Measurements from ENCODE around the gene AGER. TPM values are rescaled to one million over a fixed set of nuclear protein-coding genes. Genes with fewer than 3 reads are reported as not detected.

AGER gene
- 10 to 100 TPM; 15.6 to 17.0 TPM for total RNA-seq

DNA sequence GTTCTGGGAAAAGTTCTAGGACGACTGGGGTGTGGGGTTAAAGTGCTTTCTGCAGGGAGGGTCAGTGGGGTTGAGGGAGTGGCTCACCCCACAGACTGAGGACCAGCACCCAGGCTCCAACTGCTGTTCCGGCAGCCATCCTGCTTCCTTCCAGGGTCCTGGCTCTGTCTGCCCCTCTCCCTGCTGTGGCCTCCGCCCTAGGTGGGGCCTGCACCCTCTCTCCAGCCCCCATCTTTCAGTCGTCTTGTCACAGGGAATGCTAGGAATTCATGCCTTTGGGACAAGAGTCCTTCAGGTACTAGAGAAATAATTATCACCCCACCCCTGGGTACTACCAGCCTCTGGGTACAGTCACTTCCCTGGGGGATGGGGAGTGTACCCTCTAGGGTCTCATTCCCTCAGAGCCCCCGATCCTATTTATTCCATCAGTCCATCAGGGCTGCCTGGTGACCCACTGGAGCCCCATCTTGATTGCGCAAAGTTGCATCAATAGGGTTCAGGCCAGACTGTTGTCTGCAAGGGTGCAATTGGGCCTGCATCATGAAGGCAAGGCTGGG, at the start of gene AGER:
Gene AGER (minus strand): TSS at position 170 of the 557 bp plus-strand sequence. CDS start 31 bp downstream, at position 139.
- Mint-ChIP-seq H3K9me3 (no peaks in the 10 kb centered on the region), H3K36me3 (ENCODE audit: low read depth) (peaks cover 35% of the 10 kb centered on the region), H3K27me3 (ENCODE audit: low read depth) (no peaks in the 10 kb centered on the region), H3K4me1 (ENCODE audit: low read depth) (peaks cover 69% of the 10 kb centered on the region), H3K27ac (peak within 1 kb of the TSS; percentile 39), H3K4me3 (no peak within 1 kb of the TSS)
- CTCF ChIA-PET = no interaction called here
- DNase-seq = no peak
- intact Hi-C loops (cut with micrococcal nuclease) = no loop called here

DNA sequence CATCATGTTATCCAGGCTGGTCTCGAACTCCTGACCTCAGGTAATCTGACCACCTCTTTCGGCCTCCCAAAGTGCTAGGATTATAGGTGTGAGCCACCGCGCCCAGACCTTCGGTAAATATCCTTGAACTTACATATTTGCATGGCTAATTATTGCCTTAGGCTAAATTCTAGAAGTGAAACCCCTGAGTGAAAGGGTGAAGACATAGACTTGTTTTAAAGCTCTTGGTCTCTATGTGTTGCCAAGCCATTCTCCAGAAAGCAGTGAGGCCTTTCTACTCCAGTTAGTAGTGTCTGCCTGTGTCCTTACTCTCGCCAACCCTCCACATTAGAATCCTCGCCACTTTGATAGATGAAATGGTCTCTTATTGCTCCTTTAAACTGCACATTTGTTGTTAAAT, 42.4 kb upstream of the AGER start:
- no peak for DNase-seq
- intact Hi-C loops (cut with micrococcal nuclease) = no loop called here
- H3K27me3 Mint-ChIP-seq (ENCODE audit: low read depth) = no peaks in the 10 kb centered on the region
- H3K27ac Mint-ChIP-seq = no peak overlapping the region
- no peaks in the 10 kb centered on the region for H3K9me3 Mint-ChIP-seq
- peaks cover 16% of the 10 kb centered on the region for H3K4me1 Mint-ChIP-seq (ENCODE audit: low read depth)
- H3K36me3 Mint-ChIP-seq (ENCODE audit: low read depth) = no peaks in the 10 kb centered on the region
- no peak overlapping the region for H3K4me3 Mint-ChIP-seq
- CTCF ChIA-PET = interaction anchor here (0.7 kb wide), 1 partner anchor 34 kb away, joined by 3 read pairs; the partner anchor contains the start of gene GPSM3

DNA sequence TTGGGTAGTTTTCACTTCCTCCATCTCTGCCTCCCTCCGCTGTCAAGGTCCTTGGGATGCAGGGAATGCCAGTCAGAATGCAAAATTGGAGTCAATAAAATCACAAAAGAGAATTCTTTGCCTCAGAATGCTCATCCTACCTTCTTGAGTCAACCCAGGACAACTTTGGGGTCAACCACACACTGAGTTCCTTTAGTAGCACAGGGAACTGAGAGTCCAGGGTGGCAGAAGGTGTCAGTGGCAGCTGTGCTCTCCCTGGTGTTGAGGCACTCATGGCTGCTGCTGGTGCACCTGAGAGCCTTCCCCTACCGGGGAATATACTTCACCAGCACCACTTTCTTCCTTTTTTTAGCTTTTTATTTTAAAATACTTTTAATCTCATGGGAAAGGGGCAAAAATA, 40.6 kb upstream of the AGER start:
- CTCF ChIA-PET = no interaction called here
- no peaks in the 10 kb centered on the region for H3K36me3 Mint-ChIP-seq (ENCODE audit: low read depth)
- peaks cover 16% of the 10 kb centered on the region for H3K4me1 Mint-ChIP-seq (ENCODE audit: low read depth)
- intact Hi-C loops (cut with micrococcal nuclease) = no loop called here
- H3K9me3 Mint-ChIP-seq = no peaks in the 10 kb centered on the region
- no peaks in the 10 kb centered on the region for H3K27me3 Mint-ChIP-seq (ENCODE audit: low read depth)
- DNase-seq = no peak
- no peak overlapping the region for H3K27ac Mint-ChIP-seq
- no peak overlapping the region for H3K4me3 Mint-ChIP-seq

DNA sequence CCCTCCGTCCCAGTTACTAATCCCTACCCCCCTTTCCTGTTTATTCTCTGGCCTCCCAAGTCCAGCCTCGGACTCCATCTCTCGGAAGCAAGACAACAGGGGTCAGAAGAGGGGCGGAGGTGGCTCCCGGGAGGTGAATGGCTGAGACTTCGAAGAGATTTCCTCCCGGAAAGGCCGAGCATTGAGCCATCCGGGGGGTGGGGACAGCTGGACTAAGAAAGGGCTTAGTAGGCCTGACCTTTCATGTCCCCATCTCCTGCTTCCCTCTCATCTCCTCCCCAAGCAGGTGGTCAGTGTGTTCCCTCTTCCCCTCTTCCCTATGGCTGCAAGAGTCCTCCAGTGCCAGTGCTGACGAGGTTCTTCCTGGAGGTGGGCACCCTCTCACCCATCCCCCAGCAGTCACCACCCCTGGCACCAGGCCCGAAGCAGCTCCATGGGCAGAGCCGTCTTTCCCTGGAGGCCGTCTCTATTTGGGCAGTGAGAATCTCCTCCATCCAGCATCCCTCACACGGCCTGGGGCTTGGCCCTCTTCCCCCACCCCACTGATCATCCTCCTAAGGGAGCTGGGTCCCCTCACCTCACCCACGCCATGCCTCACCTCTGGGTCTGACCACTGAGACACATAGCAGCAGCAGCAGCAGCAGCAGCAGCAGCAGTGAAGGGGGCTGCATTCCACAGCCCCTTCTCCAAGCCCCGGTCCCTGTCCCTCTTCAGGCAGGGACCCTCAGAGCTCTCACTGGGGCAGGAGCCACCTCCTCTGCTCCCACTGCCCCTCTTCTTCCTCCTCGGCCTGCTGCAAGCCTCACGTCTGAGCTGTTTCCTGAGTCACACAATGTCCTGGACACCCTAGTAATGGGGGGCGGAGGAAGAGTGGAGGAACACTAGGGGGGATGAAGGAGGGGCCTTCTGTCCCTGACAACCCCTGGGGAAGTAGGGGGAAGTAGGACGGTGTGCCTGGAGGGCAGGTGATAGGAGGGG, 39.5 kb upstream of the AGER start, which contains the start of gene NOTCH4:
Gene NOTCH4 (minus strand): TSS at position 810 of the 978 bp plus-strand sequence. CDS start 139 bp downstream, at position 671.
- no peaks in the 10 kb centered on the region for H3K9me3 Mint-ChIP-seq
- peaks cover 16% of the 10 kb centered on the region for H3K4me1 Mint-ChIP-seq (ENCODE audit: low read depth)
- H3K27ac Mint-ChIP-seq = no peak within 1 kb of the TSS
- intact Hi-C loops (cut with micrococcal nuclease) = no loop called here
- CTCF ChIA-PET = no interaction called here
- no peaks in the 10 kb centered on the region for H3K36me3 Mint-ChIP-seq (ENCODE audit: low read depth)
- DNase-seq = no peak
- no peak within 1 kb of the TSS for H3K4me3 Mint-ChIP-seq
- H3K27me3 Mint-ChIP-seq (ENCODE audit: low read depth) = no peaks in the 10 kb centered on the region

DNA sequence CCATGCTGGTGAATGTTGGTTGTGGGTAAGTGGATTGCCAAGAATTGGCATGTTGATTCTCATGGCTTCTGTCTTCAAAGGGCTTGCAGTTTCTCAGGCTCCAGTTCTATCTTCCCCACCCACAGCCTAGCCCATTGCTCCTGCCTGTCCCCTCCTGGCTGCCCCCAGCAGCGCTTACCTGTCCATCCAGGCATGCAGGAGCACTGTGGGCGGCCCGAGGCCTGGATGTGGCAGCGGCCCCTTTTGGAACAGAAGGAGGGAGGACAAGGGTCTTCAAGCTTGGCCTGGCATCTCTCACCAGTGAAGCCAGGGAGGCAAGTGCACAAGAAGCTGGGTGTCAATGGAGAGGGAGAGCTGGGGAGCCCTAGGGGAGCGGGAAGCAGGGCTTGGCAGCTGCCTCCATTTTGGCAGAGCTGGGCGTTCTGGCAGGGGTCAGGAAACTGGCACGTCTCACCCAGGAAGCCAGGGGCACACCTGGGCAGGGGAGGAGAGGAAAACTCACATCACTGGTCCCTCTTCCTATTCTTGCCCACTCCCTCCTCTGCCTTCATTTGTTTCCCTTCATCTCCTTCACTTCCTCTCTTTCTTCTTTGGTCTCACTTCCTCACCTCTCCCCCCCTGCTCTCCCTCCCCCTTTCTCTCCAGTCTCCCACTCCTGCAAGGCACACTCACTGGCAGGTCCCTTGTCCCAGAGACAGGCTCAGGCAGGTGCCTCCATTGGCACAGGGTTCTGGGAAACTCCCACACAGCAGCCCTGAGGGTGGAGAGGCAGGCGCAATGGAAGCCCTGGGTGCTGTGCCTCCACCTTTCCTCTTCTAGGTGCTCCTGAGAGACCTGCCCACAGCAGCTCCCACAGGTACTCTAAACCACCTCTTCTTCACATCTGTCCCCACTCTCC, 38.5 kb upstream of the AGER start:
- DNase-seq = no peak
- CTCF ChIA-PET = no interaction called here
- Mint-ChIP-seq H3K27me3 (ENCODE audit: low read depth) (no peaks in the 10 kb centered on the region), H3K4me3 (no peak overlapping the region), H3K27ac (no peak overlapping the region), H3K36me3 (ENCODE audit: low read depth) (no peaks in the 10 kb centered on the region), H3K4me1 (ENCODE audit: low read depth) (peaks cover 16% of the 10 kb centered on the region), H3K9me3 (no peaks in the 10 kb centered on the region)
- intact Hi-C loops (cut with micrococcal nuclease) = no loop called here

DNA sequence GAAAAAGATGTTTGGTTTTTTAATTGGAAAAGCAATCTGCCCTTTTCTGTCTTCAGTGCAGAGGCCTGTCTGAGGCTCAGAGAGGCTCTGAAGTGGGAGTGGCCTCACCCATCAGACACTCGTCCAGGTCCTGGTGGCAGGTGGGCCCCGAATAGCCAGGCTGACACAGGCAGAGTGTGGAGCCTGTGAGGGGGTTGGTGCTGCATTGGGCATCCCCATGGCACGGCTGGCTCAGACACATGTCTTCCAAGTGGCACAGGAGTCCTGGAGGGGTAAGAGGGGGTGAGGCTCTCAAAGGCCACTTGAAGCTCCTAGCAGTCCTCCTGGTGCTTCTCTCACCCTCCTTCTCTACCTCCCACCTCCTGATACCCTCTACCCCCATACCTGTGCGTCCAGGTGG, 36.0 kb upstream of the AGER start:
- CTCF ChIA-PET = no interaction called here
- Mint-ChIP-seq H3K27ac (no peak overlapping the region), H3K4me1 (ENCODE audit: low read depth) (peaks cover 16% of the 10 kb centered on the region), H3K9me3 (no peaks in the 10 kb centered on the region), H3K4me3 (no peak overlapping the region), H3K36me3 (ENCODE audit: low read depth) (no peaks in the 10 kb centered on the region), H3K27me3 (ENCODE audit: low read depth) (no peaks in the 10 kb centered on the region)
- no peak for DNase-seq
- intact Hi-C loops (cut with micrococcal nuclease) = no loop called here

DNA sequence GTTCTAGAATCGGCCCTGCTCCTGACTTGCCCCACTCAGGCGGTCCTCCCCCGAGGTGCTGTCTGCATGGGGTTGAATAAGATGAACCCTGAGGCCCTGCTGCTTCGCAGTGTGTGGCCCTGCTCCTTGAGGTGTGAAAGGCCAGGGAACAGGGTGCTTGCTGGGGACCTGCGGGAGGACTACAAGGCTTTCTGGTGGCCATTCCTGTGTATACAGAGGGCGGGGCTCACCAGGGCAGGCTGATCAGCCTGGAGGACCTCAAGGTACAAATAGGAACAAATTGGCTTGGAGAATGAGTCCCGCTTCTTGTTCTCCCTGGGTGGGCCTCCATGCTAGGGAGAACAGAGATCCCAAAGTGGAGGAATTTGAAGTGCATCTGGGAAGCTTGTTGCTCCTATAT, 34.1 kb upstream of the AGER start:
- intact Hi-C loops (cut with micrococcal nuclease) = no loop called here
- H3K27ac Mint-ChIP-seq = no peak overlapping the region
- no peaks in the 10 kb centered on the region for H3K27me3 Mint-ChIP-seq (ENCODE audit: low read depth)
- no peak for DNase-seq
- no peak overlapping the region for H3K4me3 Mint-ChIP-seq
- no peaks in the 10 kb centered on the region for H3K9me3 Mint-ChIP-seq
- CTCF ChIA-PET = interaction anchor here (1.0 to 1.2 kb wide), 2 partner anchors 102 to 483 kb away, joined by 3 to 4 read pairs; no protein-coding TSS in a partner anchor
- H3K4me1 Mint-ChIP-seq (ENCODE audit: low read depth) = peaks cover 10% of the 10 kb centered on the region
- no peaks in the 10 kb centered on the region for H3K36me3 Mint-ChIP-seq (ENCODE audit: low read depth)

DNA sequence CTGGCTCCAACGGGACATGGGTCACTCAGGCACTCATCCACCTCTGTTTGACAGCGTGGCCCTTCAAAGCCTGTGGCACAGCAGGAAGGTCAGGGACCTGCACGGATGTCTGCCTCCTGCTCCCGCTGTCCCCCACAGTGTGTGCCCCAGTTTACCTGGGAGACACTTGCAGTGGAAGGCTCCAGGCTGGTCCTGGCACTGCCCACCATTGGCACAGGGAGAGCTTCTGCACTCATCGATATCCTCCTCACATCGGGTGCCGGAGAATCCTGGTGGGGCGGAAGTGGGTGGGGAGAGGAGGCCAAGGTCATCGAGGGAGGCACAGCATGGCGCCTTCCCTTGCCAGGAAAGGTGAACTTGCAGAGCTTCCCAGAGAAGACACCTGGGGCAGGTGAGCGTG, 32.9 kb upstream of the AGER start:
- CTCF ChIA-PET = no interaction called here

DNA sequence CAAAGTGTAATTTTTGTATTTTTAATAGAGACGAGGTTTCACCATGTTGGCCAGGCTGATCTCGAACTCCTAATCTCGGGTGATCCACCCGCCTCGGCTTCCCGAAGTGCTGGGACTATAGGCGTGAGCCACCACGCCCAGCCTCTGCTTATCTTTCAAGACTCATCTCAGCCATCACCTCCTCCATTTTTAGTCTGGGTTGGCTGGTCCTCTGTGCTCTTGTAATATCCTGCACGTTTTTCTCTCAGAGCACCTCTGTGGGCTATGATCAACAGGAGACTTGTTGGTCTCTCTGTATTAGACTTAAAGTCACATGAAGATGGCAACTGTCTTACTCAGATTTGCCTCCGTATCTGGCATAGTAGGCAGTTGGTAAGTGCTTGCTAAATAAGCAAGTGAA, 32.2 kb upstream of the AGER start:
- CTCF ChIA-PET = no interaction called here

More for the DNA sequence above, 32.9 kb upstream of the AGER start:
- H3K9me3 Mint-ChIP-seq = no peaks in the 10 kb centered on the region
- no peak for DNase-seq
- H3K4me3 Mint-ChIP-seq = no peak overlapping the region
- H3K27me3 Mint-ChIP-seq (ENCODE audit: low read depth) = no peaks in the 10 kb centered on the region
- H3K27ac Mint-ChIP-seq = no peak overlapping the region
- intact Hi-C loops (cut with micrococcal nuclease) = no loop called here
- H3K4me1 Mint-ChIP-seq (ENCODE audit: low read depth) = no peaks in the 10 kb centered on the region
- no peaks in the 10 kb centered on the region for H3K36me3 Mint-ChIP-seq (ENCODE audit: low read depth)

DNA sequence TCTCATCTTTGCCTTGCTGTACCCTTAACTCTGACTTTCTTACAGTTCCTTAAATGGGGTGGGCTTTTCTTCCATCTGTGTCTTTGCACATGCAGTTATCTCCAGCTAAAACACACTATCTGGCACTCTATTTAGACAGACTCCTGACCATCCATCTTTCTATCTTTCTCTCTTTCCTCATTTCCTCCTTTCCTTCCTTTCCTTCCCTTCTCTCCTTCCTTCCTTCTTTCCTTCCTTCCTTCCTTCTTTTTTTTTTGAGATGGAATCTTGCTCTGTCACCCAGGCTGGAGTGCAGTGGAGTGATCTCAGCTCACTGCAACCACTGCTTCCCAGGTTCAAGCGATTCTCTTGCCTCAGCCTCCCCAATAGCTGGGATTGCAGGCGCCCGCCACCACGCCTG, 31.6 kb upstream of the AGER start:
- intact Hi-C loops (cut with micrococcal nuclease) = no loop called here
- no peaks in the 10 kb centered on the region for H3K9me3 Mint-ChIP-seq
- H3K4me1 Mint-ChIP-seq (ENCODE audit: low read depth) = no peaks in the 10 kb centered on the region
- H3K4me3 Mint-ChIP-seq = no peak overlapping the region
- H3K27ac Mint-ChIP-seq = no peak overlapping the region
- no peaks in the 10 kb centered on the region for H3K27me3 Mint-ChIP-seq (ENCODE audit: low read depth)
- H3K36me3 Mint-ChIP-seq (ENCODE audit: low read depth) = no peaks in the 10 kb centered on the region
- DNase-seq = no peak
- CTCF ChIA-PET = no interaction called here

More for the DNA sequence above, 32.2 kb upstream of the AGER start:
- Mint-ChIP-seq H3K36me3 (ENCODE audit: low read depth) (no peaks in the 10 kb centered on the region), H3K27ac (no peak overlapping the region), H3K27me3 (ENCODE audit: low read depth) (no peaks in the 10 kb centered on the region), H3K9me3 (no peaks in the 10 kb centered on the region), H3K4me1 (ENCODE audit: low read depth) (no peaks in the 10 kb centered on the region), H3K4me3 (no peak overlapping the region)
- intact Hi-C loops (cut with micrococcal nuclease) = no loop called here
- DNase-seq = no peak

DNA sequence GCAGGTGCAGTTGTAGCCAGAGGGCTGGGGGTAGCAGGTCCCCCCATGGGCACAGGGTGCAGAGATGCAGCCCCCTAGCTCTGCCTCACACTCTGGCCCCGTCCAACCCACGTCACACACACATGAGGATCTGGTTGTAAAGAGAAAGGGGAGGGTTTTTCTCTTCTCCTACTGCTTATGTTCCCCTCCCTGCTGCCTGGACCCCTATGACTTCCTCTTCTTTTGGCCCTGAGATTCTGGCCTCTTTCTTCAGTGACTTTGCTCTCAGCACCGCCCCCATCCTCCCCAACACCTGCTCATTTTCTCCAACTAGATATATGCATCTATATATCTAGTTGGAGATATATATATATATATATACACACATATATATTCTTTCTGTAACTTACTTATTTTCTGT, 30.1 kb upstream of the AGER start:
- H3K27me3 Mint-ChIP-seq (ENCODE audit: low read depth) = no peaks in the 10 kb centered on the region
- intact Hi-C loops (cut with micrococcal nuclease) = no loop called here
- H3K4me3 Mint-ChIP-seq = no peak overlapping the region
- CTCF ChIA-PET = no interaction called here
- H3K27ac Mint-ChIP-seq = no peak overlapping the region
- H3K9me3 Mint-ChIP-seq = no peaks in the 10 kb centered on the region
- no peaks in the 10 kb centered on the region for H3K36me3 Mint-ChIP-seq (ENCODE audit: low read depth)
- no peak for DNase-seq
- H3K4me1 Mint-ChIP-seq (ENCODE audit: low read depth) = no peaks in the 10 kb centered on the region

DNA sequence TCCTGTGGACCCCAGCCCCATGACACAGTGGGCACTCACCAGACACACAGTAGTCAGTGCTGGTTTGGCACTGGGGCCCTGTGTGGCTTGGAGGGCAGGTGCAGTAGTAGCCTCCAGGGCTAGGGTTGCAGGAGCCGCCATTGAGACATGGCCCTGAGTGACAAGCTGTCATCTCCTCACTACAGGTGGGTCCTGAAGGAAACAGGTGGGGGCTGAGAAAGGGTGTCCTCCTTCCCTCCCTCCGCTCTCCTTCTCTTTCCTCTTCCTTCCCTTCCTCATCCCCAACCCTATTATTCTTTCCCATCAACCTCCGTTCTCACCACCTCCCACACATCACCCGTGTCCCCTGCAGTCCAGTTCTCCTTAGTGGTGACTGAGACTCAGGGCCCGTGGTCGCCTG, 29.6 kb upstream of the AGER start:
- Mint-ChIP-seq H3K27ac (no peak overlapping the region), H3K27me3 (ENCODE audit: low read depth) (no peaks in the 10 kb centered on the region)
- intact Hi-C loops (cut with micrococcal nuclease) = no loop called here

More for the DNA sequence above, 29.6 kb upstream of the AGER start:
- no peaks in the 10 kb centered on the region for H3K36me3 Mint-ChIP-seq (ENCODE audit: low read depth)
- DNase-seq = no peak
- no peaks in the 10 kb centered on the region for H3K9me3 Mint-ChIP-seq
- H3K4me1 Mint-ChIP-seq (ENCODE audit: low read depth) = no peaks in the 10 kb centered on the region
- no peak overlapping the region for H3K4me3 Mint-ChIP-seq
- CTCF ChIA-PET = no interaction called here

All from activated naive CD4-positive, alpha-beta T cell treated with anti-CD3 and anti-CD28 coated beads for 36 hours (primary cell).